Neural cell (in vitro differentiated cells): Measurements from ENCODE around the gene COL6A2.

Experiments
- EZH2 ChIP-seq: fragments of 200-600, 300-800 bp; shearing (Covaris generic), sonication (generic); IDR thresholded peaks from 2 replicates; pipeline ENCODE4 v1.6.1; 2014; ENCODE audit warnings: antibody characterized with exemption, low read length, borderline replicate concordance, mild to moderate bottlenecking; ENCODE audit not compliant: insufficient read depth, poor library complexity, severe bottlenecking
- MXI1 ChIP-seq: fragments of 450-650 bp; conservative IDR thresholded peaks from 2 replicates; pipeline ENCODE4 v1.6.1; 2014; ENCODE audit warnings: antibody characterized with exemption, mild to moderate bottlenecking; ENCODE audit not compliant: poor library complexity, severe bottlenecking
- POLR2AphosphoS5 ChIP-seq: IDR thresholded peaks from 2 replicates; pipeline ENCODE4 v1.6.1; 2012
- RAD21 ChIP-seq: fragments of 450-650 bp; conservative IDR thresholded peaks from 2 replicates; pipeline ENCODE4 v1.6.1; 2014; ENCODE audit warnings: antibody characterized with exemption, mild to moderate bottlenecking, moderate library complexity
- REST ChIP-seq: IDR thresholded peaks from 2 replicates; pipeline ENCODE4 v1.6.1; 2012; ENCODE audit warnings: borderline replicate concordance
- SMC3 ChIP-seq: fragments of 450-650 bp; conservative IDR thresholded peaks from 2 replicates; pipeline ENCODE4 v1.6.1; 2014; ENCODE audit warnings: antibody characterized with exemption, mild to moderate bottlenecking, moderate library complexity; ENCODE audit not compliant: poor library complexity
- TAF1 ChIP-seq: IDR thresholded peaks from 2 replicates; pipeline ENCODE4 v1.6.1; 2012; ENCODE audit warnings: low read depth
- TF ChIP-seq, protein P1 (sequence below): fragments of 450-650 bp; IDR thresholded peaks from 2 replicates; pipeline ENCODE4 v1.5.1; 2014; ENCODE audit warnings: antibody characterized with exemption, mild to moderate bottlenecking, moderate library complexity; ENCODE audit not compliant: poor library complexity, severe bottlenecking

DNA sequence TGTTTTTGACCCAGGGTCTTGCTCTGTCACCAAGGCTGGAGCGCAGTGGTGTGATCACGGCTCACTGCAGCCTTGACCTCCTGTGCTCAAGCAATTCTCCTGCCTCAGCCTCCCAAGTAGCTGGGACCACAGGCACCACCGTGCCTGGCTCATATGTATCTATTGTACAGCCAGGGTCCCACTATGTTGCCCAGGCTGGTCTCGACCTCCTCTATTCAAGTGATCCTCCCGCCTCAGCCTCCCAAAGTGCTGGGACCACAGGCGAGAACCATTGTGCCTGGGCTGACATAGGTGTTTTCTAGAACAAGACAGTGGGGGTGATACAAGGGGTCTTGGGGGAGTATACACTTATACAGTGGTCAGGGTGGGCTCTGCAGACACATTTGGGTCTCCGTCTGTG is 40.0 kb downstream of the COL6A2 start:
- TF ChIP-seq SMC3 (no peak), REST (no peak), RAD21 (no peak), MXI1 (no peak), TAF1 (no peak), EZH2 (no peak), POLR2AphosphoS5 (no peak)
- TF ChIP-seq, protein P1, sequence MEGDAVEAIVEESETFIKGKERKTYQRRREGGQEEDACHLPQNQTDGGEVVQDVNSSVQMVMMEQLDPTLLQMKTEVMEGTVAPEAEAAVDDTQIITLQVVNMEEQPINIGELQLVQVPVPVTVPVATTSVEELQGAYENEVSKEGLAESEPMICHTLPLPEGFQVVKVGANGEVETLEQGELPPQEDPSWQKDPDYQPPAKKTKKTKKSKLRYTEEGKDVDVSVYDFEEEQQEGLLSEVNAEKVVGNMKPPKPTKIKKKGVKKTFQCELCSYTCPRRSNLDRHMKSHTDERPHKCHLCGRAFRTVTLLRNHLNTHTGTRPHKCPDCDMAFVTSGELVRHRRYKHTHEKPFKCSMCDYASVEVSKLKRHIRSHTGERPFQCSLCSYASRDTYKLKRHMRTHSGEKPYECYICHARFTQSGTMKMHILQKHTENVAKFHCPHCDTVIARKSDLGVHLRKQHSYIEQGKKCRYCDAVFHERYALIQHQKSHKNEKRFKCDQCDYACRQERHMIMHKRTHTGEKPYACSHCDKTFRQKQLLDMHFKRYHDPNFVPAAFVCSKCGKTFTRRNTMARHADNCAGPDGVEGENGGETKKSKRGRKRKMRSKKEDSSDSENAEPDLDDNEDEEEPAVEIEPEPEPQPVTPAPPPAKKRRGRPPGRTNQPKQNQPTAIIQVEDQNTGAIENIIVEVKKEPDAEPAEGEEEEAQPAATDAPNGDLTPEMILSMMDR: no peak
